ENCODE results near the gene SBF2. TPM values are rescaled to one million over a fixed set of nuclear protein-coding genes. Genes with fewer than 3 reads are reported as not detected.
"Not testable (repeated sequence)": the region's sequence is repeated elsewhere in the genome, so short reads cannot be mapped to it uniquely, and the experiment has no call there.

Gene SBF2
- polyA plus RNA-seq, 1 donor = 45.4 TPM

- peaks cover 24% of the 10 kb centered on the region for H3K36me3 ChIP-seq (ENCODE audit: control insufficient read depth, insufficient read depth, low read length)
- H3K27me3 ChIP-seq (ENCODE audit: control insufficient read depth, insufficient read depth, low read length); H3K9me3 ChIP-seq (ENCODE audit: control insufficient read depth, low read depth, low read length); H3K4me1 ChIP-seq (ENCODE audit: control insufficient read depth, insufficient read depth, low read length); H3K4me3 ChIP-seq (ENCODE audit: low read length); DNase-seq; H3K27ac ChIP-seq (ENCODE audit: low read length): not testable (repeated sequence)
- 83% methylated on average over 1 of the region's 4 CpGs for WGBS (ENCODE audit: insufficient coverage, low lambda C conversion rate)
These were observed 306.7 kb downstream of the SBF2 start for GRCh38 chr11:9987303-9987702.

DNA sequence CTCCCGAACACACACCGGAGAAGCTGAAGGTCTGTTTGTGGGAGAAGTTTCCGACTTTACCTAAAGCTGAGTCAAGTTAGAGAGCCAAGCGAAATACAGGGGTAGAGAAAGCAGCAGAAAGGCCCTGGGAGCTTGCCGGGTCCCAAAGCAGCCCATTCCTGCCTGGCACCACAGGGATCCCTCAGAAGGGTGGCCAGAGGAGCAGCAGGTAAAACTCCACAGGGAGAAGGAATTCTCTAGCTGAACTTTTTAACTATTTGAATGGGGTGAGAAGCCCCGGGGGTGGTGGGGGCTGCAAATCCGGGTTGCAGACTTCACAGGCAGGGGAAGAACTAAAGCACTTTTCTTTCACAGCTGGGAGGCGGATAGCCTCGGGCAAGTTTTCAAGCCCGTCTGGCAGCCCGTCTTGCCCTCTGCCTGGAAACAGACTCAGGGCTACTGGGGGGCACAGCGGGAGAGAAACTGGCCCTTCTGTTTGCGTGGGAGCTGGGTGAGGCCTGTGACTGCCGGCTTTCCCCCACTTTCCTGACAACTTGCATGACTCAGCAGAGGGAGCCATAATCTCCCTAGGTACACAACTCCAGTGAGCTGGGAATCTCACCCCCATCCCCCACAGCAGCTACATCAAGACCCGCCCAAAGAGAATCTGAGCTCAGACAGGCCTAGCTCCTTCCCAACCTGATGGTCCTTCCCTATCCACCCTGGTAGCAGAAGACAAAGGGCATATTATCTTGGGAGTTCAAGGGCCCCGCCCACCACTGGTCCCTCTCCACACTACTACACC lies 311.0 kb downstream of the SBF2 start:
- H3K4me3 ChIP-seq (ENCODE audit: low read length) = no peak overlapping the region
- no peaks in the 10 kb centered on the region for H3K27me3 ChIP-seq (ENCODE audit: control insufficient read depth, insufficient read depth, low read length)
- DNase-seq = peak in 1 of 2 donors; percentile 25
- H3K9me3 ChIP-seq (ENCODE audit: control insufficient read depth, low read depth, low read length) = no peaks in the 10 kb centered on the region
- no CpG with 5 or more reads among the region's 16 CpGs for WGBS (ENCODE audit: insufficient coverage, low lambda C conversion rate)
- H3K27ac ChIP-seq (ENCODE audit: low read length) = no peak overlapping the region
- peaks cover 15% of the 10 kb centered on the region for H3K36me3 ChIP-seq (ENCODE audit: control insufficient read depth, insufficient read depth, low read length)
- no peaks in the 10 kb centered on the region for H3K4me1 ChIP-seq (ENCODE audit: control insufficient read depth, insufficient read depth, low read length)

DNA sequence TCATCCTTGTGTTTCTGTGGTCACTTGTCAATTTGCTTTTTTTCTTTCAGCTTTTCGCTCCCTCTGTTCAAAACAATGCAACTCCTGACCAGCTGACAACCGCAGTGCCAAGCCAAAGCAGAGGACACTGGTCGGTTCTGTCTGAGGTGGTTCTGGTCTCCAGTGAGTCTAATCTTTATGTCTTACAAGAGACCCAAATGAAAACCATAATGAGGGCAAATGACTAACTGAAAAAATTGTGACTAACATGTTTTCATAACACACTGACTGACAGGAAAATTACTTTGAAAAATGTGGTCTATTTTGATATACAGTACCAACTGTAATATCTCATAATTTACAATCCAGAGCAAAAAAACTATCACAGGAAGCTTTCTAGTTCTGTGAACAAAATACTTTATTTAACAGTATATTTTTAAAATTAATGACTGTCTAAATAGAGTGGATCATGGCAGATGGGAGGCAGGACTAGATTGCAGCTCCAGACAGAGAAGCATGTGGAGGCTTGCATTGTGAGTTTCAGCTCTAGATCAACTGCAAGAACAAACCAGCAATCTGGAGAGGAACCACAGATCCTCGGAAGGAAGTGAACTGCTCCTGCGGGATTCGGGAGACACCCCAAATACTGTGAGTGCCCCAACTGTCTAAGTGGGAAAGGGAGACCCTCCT lies 311.8 kb downstream of the SBF2 start:
- H3K9me3 ChIP-seq (ENCODE audit: control insufficient read depth, low read depth, low read length) = no peaks in the 10 kb centered on the region
- peaks cover 16% of the 10 kb centered on the region for H3K36me3 ChIP-seq (ENCODE audit: control insufficient read depth, insufficient read depth, low read length)
- DNase-seq = no peak
- no peak overlapping the region for H3K4me3 ChIP-seq (ENCODE audit: low read length)
- no peaks in the 10 kb centered on the region for H3K4me1 ChIP-seq (ENCODE audit: control insufficient read depth, insufficient read depth, low read length)
- H3K27ac ChIP-seq (ENCODE audit: low read length) = no peak overlapping the region
- WGBS (ENCODE audit: insufficient coverage, low lambda C conversion rate) = no CpG with 5 or more reads among the region's 6 CpGs
- no peaks in the 10 kb centered on the region for H3K27me3 ChIP-seq (ENCODE audit: control insufficient read depth, insufficient read depth, low read length)

DNA sequence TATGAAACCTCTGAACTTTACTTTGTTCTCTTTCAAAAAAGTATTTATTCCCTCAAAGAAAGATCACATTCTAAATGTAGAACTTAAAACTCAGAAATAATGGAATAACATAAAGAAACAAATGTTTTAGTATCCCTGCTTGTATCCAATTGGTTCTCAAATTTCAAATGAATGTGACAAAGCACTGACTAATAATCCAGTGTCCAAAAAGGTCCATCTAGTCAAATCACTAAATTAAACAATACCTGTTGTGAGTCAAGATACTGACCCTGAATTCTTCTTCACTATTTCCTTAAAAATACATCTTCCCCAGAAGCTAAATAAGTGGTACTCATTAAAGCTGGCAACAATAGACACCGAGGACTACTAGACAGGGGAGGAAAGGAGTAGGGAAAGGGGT lies 313.1 kb downstream of the SBF2 start:
- H3K4me1 ChIP-seq (ENCODE audit: control insufficient read depth, insufficient read depth, low read length) = no peaks in the 10 kb centered on the region
- H3K27me3 ChIP-seq (ENCODE audit: control insufficient read depth, insufficient read depth, low read length) = no peaks in the 10 kb centered on the region
- H3K4me3 ChIP-seq (ENCODE audit: low read length) = no peak overlapping the region
- H3K27ac ChIP-seq (ENCODE audit: low read length) = no peak overlapping the region
- peaks cover 19% of the 10 kb centered on the region for H3K36me3 ChIP-seq (ENCODE audit: control insufficient read depth, insufficient read depth, low read length)
- WGBS (ENCODE audit: insufficient coverage, low lambda C conversion rate) = no CpG with 5 or more reads among the region's 1 CpG
- no peak for DNase-seq
- H3K9me3 ChIP-seq (ENCODE audit: control insufficient read depth, low read depth, low read length) = no peaks in the 10 kb centered on the region

- no peak overlapping the region for H3K27ac ChIP-seq (ENCODE audit: low read length)
- H3K4me3 ChIP-seq (ENCODE audit: low read length) = no peak overlapping the region
- no peaks in the 10 kb centered on the region for H3K4me1 ChIP-seq (ENCODE audit: control insufficient read depth, insufficient read depth, low read length)
- no peaks in the 10 kb centered on the region for H3K9me3 ChIP-seq (ENCODE audit: control insufficient read depth, low read depth, low read length)
- 100% methylated on average over 1 of the region's 1 CpG for WGBS (ENCODE audit: insufficient coverage, low lambda C conversion rate)
- H3K36me3 ChIP-seq (ENCODE audit: control insufficient read depth, insufficient read depth, low read length) = peaks cover 7% of the 10 kb centered on the region
- no peak for DNase-seq
- H3K27me3 ChIP-seq (ENCODE audit: control insufficient read depth, insufficient read depth, low read length) = no peaks in the 10 kb centered on the region
These were observed 316.5 kb downstream of the SBF2 start for GRCh38 chr11:9977554-9977953.

- Histone ChIP-seq H3K4me1 (ENCODE audit: control insufficient read depth, insufficient read depth, low read length) (no peaks in the 10 kb centered on the region), H3K27me3 (ENCODE audit: control insufficient read depth, insufficient read depth, low read length) (no peaks in the 10 kb centered on the region), H3K4me3 (ENCODE audit: low read length) (no peak overlapping the region), H3K9me3 (ENCODE audit: control insufficient read depth, low read depth, low read length) (no peaks in the 10 kb centered on the region), H3K36me3 (ENCODE audit: control insufficient read depth, insufficient read depth, low read length) (peaks cover 8% of the 10 kb centered on the region), H3K27ac (ENCODE audit: low read length) (no peak overlapping the region)
- DNase-seq = no peak
- WGBS (ENCODE audit: insufficient coverage, low lambda C conversion rate) = no CpG with 5 or more reads among the region's 8 CpGs
These were observed 319.6 kb downstream of the SBF2 start for GRCh38 chr11:9974375-9974774.

- H3K4me1 ChIP-seq (ENCODE audit: control insufficient read depth, insufficient read depth, low read length) = no peaks in the 10 kb centered on the region
- no peak overlapping the region for H3K4me3 ChIP-seq (ENCODE audit: low read length)
- peaks cover 8% of the 10 kb centered on the region for H3K36me3 ChIP-seq (ENCODE audit: control insufficient read depth, insufficient read depth, low read length)
- H3K27me3 ChIP-seq (ENCODE audit: control insufficient read depth, insufficient read depth, low read length) = no peaks in the 10 kb centered on the region
- H3K27ac ChIP-seq (ENCODE audit: low read length) = no peak overlapping the region
- WGBS (ENCODE audit: insufficient coverage, low lambda C conversion rate) = 90% methylated on average over 2 of the region's 3 CpGs
- no peaks in the 10 kb centered on the region for H3K9me3 ChIP-seq (ENCODE audit: control insufficient read depth, low read depth, low read length)
- no peak for DNase-seq
These were observed 320.1 kb downstream of the SBF2 start for GRCh38 chr11:9973921-9974320.

GRCh38 chr11:9972989-9973388 lies 321.0 kb downstream of the SBF2 start:
- DNase-seq = peak; percentile 11 to 18
- H3K36me3 ChIP-seq (ENCODE audit: control insufficient read depth, insufficient read depth, low read length) = peaks cover 8% of the 10 kb centered on the region

GRCh38 chr11:9971894-9972293 lies 322.1 kb downstream of the SBF2 start:
- Histone ChIP-seq H3K27me3 (ENCODE audit: control insufficient read depth, insufficient read depth, low read length) (no peaks in the 10 kb centered on the region), H3K27ac (ENCODE audit: low read length) (no peak overlapping the region), H3K4me1 (ENCODE audit: control insufficient read depth, insufficient read depth, low read length) (no peaks in the 10 kb centered on the region), H3K36me3 (ENCODE audit: control insufficient read depth, insufficient read depth, low read length) (peaks cover 4% of the 10 kb centered on the region), H3K9me3 (ENCODE audit: control insufficient read depth, low read depth, low read length) (no peaks in the 10 kb centered on the region), H3K4me3 (ENCODE audit: low read length) (no peak overlapping the region)
- no CpG with 5 or more reads among the region's 3 CpGs for WGBS (ENCODE audit: insufficient coverage, low lambda C conversion rate)
- DNase-seq = no peak

More at GRCh38 chr11:9972989-9973388, 321.0 kb downstream of the SBF2 start:
- H3K4me1 ChIP-seq (ENCODE audit: control insufficient read depth, insufficient read depth, low read length) = no peaks in the 10 kb centered on the region
- no peak overlapping the region for H3K27ac ChIP-seq (ENCODE audit: low read length)
- H3K27me3 ChIP-seq (ENCODE audit: control insufficient read depth, insufficient read depth, low read length) = no peaks in the 10 kb centered on the region
- WGBS (ENCODE audit: insufficient coverage, low lambda C conversion rate) = 60% methylated on average over 2 of the region's 7 CpGs
- no peaks in the 10 kb centered on the region for H3K9me3 ChIP-seq (ENCODE audit: control insufficient read depth, low read depth, low read length)
- H3K4me3 ChIP-seq (ENCODE audit: low read length) = no peak overlapping the region

DNA sequence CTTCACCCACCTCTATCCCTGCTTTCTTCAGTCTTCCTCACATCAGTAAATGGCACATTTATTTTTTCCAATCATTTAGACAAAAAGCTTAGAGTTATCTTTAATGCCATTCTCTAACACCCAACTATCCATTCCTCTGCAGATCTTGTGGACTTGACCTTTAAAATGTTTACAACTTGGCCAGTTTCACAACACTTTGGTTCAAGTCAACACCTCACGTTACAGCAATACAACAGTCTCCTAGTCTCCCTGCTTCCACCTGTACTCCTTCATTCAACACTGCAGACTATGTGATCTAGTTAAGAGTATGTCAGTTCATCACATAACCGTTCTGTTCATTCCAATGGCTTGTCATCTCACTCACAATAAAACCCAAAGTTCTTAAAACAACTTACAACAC lies 325.0 kb downstream of the SBF2 start:
- Histone ChIP-seq H3K9me3 (ENCODE audit: control insufficient read depth, low read depth, low read length) (no peaks in the 10 kb centered on the region), H3K36me3 (ENCODE audit: control insufficient read depth, insufficient read depth, low read length) (peaks cover 6% of the 10 kb centered on the region), H3K4me1 (ENCODE audit: control insufficient read depth, insufficient read depth, low read length) (no peaks in the 10 kb centered on the region), H3K27ac (ENCODE audit: low read length) (no peak overlapping the region), H3K27me3 (ENCODE audit: control insufficient read depth, insufficient read depth, low read length) (no peaks in the 10 kb centered on the region), H3K4me3 (ENCODE audit: low read length) (no peak overlapping the region)
- no CpG with 5 or more reads among the region's 2 CpGs for WGBS (ENCODE audit: insufficient coverage, low lambda C conversion rate)
- no peak for DNase-seq

DNA sequence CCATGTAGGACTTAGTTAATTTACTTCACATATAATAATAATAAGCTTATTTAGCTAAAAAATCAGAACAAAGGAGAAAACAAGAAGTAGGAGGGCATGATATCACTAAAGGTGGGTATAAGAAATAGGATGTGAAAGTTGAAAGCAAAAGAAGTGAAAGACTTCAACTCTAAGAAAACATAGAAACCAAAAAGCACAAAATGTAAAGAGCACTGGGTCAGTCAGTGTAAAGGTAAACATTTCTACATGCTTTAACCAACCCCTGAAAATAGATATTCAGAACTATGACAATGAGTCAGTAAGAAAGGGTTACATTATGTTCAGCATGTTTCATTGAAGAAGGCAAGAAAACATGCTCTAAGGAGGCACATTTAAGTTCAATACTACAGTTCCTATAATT lies 331.3 kb downstream of the SBF2 start:
- Histone ChIP-seq H3K27ac (ENCODE audit: low read length) (no peak overlapping the region), H3K27me3 (ENCODE audit: control insufficient read depth, insufficient read depth, low read length) (no peaks in the 10 kb centered on the region), H3K9me3 (ENCODE audit: control insufficient read depth, low read depth, low read length) (no peaks in the 10 kb centered on the region), H3K4me1 (ENCODE audit: control insufficient read depth, insufficient read depth, low read length) (no peaks in the 10 kb centered on the region), H3K4me3 (ENCODE audit: low read length) (no peak overlapping the region), H3K36me3 (ENCODE audit: control insufficient read depth, insufficient read depth, low read length) (peaks cover 25% of the 10 kb centered on the region)
- DNase-seq = no peak
